22Rv1 (cell line): ENCODE results near the gene CALML3.

Experiments
- H3K27ac ChIP-seq: fragments of 450-650 bp; 2 replicates; pipeline ENCODE4 v1.5.1; 2017
- CTCF ChIP-seq: fragments of 450-650 bp; IDR thresholded peaks from 2 replicates; pipeline ENCODE4 v1.5.1; 2017; ENCODE audit warnings: mild to moderate bottlenecking
- ZFX ChIP-seq: fragments of 450-650 bp; IDR thresholded peaks from 2 replicates; pipeline ENCODE4 v1.6.1; 2017; ENCODE audit warnings: antibody characterized with exemption, borderline replicate concordance

Gene CALML3

DNA sequence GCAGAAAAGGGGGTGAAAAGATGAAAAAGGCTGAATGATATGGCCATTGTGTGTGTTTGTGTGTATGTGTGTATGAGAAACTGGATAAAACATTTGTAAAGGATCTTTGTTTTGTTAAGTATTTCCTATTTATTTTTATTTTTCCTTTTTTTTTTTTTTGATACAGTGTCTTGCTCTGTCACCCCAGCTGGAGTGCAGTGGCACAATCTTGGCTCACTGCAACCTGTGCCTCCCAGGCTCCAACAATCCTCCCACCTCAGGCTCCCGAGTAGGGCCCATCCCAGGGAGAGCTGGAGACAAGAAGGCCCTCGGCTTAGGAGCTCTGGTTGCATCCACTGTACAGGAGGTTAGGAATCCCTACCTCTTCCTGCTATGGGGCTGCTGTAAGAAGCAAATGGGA, 18.5 kb upstream of the CALML3 start:
- no peak for TF ChIP-seq CTCF
- no peak for TF ChIP-seq ZFX

DNA sequence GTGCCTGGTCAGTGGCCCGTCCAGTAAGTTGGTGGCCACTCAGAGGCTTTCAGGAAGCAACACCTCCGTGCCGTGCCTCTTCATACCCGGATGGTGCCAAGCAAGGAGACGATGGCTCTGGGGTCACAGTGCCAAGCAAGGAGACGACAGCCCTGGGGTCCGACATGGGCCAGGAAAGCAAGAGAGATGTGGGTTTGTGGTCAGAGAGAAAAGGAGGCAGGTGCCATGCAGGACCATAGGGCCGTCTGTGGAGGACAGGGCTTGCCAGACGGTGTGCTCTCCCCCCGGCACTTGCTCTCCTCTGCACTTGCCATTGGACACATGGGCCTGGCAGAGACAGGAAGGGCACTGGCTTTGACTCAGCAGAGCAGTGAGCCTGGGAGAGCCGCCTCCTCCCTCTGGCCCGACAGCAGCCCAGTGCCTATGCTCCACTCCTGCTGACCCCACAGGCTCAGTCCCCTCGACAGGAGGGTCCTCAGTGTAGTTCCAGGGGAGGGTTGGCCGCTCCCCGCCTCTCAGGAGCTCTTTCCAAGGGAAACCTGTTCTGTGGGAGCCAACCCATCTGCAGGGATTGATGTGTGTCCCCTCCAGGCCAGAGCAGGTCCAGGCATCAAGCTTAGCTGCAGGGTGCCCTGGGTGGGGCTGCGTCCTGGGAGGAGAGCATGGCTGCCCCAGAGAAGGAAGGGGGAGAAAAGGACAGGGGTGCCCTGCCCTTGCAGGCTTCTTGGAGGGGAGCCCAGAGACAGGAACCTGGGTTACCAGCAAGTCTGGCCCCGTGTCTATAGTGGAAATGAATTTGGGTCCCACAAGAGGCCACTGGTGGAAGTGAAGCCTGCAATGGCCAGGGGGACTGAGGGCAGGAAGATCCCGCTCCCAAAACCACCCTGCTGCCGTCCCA, 17.8 kb upstream of the CALML3 start:
- H3K27ac ChIP-seq = no peak overlapping the region

More for the DNA sequence above, 18.5 kb upstream of the CALML3 start:
- H3K27ac ChIP-seq = no peak overlapping the region

GRCh38 chr10:5507649-5508131, 17.1 kb upstream of the CALML3 start:
- no peak overlapping the region for H3K27ac ChIP-seq
- no peak for TF ChIP-seq ZFX

More for the DNA sequence above, 17.8 kb upstream of the CALML3 start:
- TF ChIP-seq CTCF = no peak
- TF ChIP-seq ZFX = no peak

- TF ChIP-seq CTCF (no peak), ZFX (no peak)
- no peak overlapping the region for H3K27ac ChIP-seq
Observed at GRCh38 chr10:5508161-5508604, 16.6 kb upstream of the CALML3 start.

GRCh38 chr10:5508786-5509185, 16.0 kb upstream of the CALML3 start:
- no peak overlapping the region for H3K27ac ChIP-seq
- TF ChIP-seq CTCF (no peak), ZFX (no peak)

DNA sequence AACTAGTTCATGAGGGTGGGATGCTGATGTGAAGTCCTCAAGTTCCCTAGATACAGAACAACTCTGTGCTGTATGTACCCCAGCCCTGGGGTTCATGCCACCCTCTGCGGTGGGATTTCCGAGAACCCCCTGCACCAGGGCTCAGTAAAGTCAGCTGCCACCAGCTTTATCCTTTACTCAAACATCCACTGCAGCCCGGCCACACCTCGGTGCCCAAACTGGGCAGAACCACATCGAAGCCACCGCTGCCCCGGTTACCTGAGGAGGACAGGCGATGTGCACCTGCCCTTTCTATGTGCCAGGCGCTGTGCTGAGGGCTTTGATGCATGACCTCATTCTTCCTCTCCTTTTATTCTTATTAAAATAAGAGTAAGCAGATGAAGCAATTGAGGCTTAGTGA, 15.5 kb upstream of the CALML3 start:
- H3K27ac ChIP-seq = no peak overlapping the region
- TF ChIP-seq ZFX = no peak
- TF ChIP-seq CTCF = no peak

- peak overlapping the region; percentile 40 for H3K27ac ChIP-seq
- TF ChIP-seq ZFX = no peak
Observed at GRCh38 chr10:5509691-5510090, 15.1 kb upstream of the CALML3 start.

GRCh38 chr10:5510281-5511072, 14.3 kb upstream of the CALML3 start:
- TF ChIP-seq CTCF (no peak), ZFX (no peak)
- H3K27ac ChIP-seq = peak overlapping the region; percentile 40
